Measurements from ENCODE around the gene POLR2I. TPM values are rescaled to one million over a fixed set of nuclear protein-coding genes. Genes with fewer than 3 reads are reported as not detected.
"Not testable (repeated sequence)": the region's sequence is repeated elsewhere in the genome, so short reads cannot be mapped to it uniquely, and the experiment has no call there.

The POLR2I gene
- total RNA-seq, 2 experiments from 2014 or later, result 68.4 to 76.5 TPM

- H3K27ac Mint-ChIP-seq, result no peak overlapping the region
- H3K36me3 Mint-ChIP-seq (ENCODE audit: low read depth), result peaks cover 50% of the 10 kb centered on the region
- ATAC-seq, result no peak
- intact Hi-C loops (cut with micrococcal nuclease), result no loop called here
- TF ChIP-seq CTCF (IDR thresholded peaks at IDR 0.05), result no peak
- CTCF ChIA-PET, result no interaction called here
- H3K9me3 Mint-ChIP-seq, result no peaks in the 10 kb centered on the region
- DNase-seq, result no peak
- H3K27me3 Mint-ChIP-seq, result no peaks in the 10 kb centered on the region
- H3K4me3 Mint-ChIP-seq, result no peak overlapping the region
- no peaks in the 10 kb centered on the region for H3K4me1 Mint-ChIP-seq (ENCODE audit: low read depth)
- POLR2A ChIA-PET, result interaction anchor here (0.7 to 1.5 kb wide), 3 partner anchors 11 to 261 kb away, joined by 3 to 6 read pairs (median 6); partner anchors contain the start of gene WDR62
These were observed 42.6 kb downstream of the POLR2I start for GRCh38 chr19:36072081-36072480.

- H3K27ac Mint-ChIP-seq; intact Hi-C loops (cut with micrococcal nuclease); H3K9me3 Mint-ChIP-seq; CTCF ChIA-PET; POLR2A ChIA-PET; ATAC-seq; H3K27me3 Mint-ChIP-seq; DNase-seq; H3K4me3 Mint-ChIP-seq; H3K4me1 Mint-ChIP-seq (ENCODE audit: low read depth): not testable (repeated sequence)
- peaks cover 52% of the 10 kb centered on the region for H3K36me3 Mint-ChIP-seq (ENCODE audit: low read depth)
These were observed 45.7 kb downstream of the POLR2I start for GRCh38 chr19:36068810-36069499.

GRCh38 chr19:36067681-36068080, 47.0 kb downstream of the POLR2I start:
- POLR2A ChIA-PET, result interaction anchor here (0.6 to 1.0 kb wide), 2 partner anchors 11 to 16 kb away, joined by 3 read pairs; no protein-coding TSS in a partner anchor
- DNase-seq, result no peak
- H3K27ac Mint-ChIP-seq, result no peak overlapping the region
- peaks cover 44% of the 10 kb centered on the region for H3K36me3 Mint-ChIP-seq (ENCODE audit: low read depth)
- H3K27me3 Mint-ChIP-seq, result no peaks in the 10 kb centered on the region
- intact Hi-C loops (cut with micrococcal nuclease), result no loop called here
- no peak for ATAC-seq
- CTCF ChIA-PET, result no interaction called here
- H3K9me3 Mint-ChIP-seq, result no peaks in the 10 kb centered on the region
- no peak overlapping the region for H3K4me3 Mint-ChIP-seq
- no peak for TF ChIP-seq CTCF (IDR thresholded peaks at IDR 0.05)
- H3K4me1 Mint-ChIP-seq (ENCODE audit: low read depth), result no peaks in the 10 kb centered on the region

- no peak for TF ChIP-seq CTCF (IDR thresholded peaks at IDR 0.05)
- Mint-ChIP-seq H3K4me3 (no peak overlapping the region), H3K27me3 (no peaks in the 10 kb centered on the region), H3K4me1 (ENCODE audit: low read depth) (no peaks in the 10 kb centered on the region), H3K27ac (no peak overlapping the region), H3K9me3 (no peaks in the 10 kb centered on the region), H3K36me3 (ENCODE audit: low read depth) (peaks cover 37% of the 10 kb centered on the region)
- POLR2A ChIA-PET, result no interaction called here
- intact Hi-C loops (cut with micrococcal nuclease), result no loop called here
- ATAC-seq (no peak), DNase-seq (no peak)
- CTCF ChIA-PET, result no interaction called here
These were observed 49.8 kb downstream of the POLR2I start for GRCh38 chr19:36064826-36065225.

Other genes starting within 250 kb of the POLR2I start
- gene APLP1, start 246.3 kb downstream of the POLR2I start, total RNA-seq, result 1 to 10 TPM; 2.0 to 2.1 TPM
- gene NFKBID, start 214.3 kb downstream of the POLR2I start, total RNA-seq, result 10 to 100 TPM; 80.8 to 81.2 TPM
- gene HCST, start 212.3 kb downstream of the POLR2I start, total RNA-seq, result 10 to 100 TPM; 57.1 to 72.0 TPM
- gene TYROBP, start 206.6 kb downstream of the POLR2I start, total RNA-seq, result 1 to 10 TPM in 1 of 2 experiments, under 1 TPM in 1; 0.81 to 1.5 TPM
- gene LRFN3, start 178.5 kb downstream of the POLR2I start, total RNA-seq, result 1 to 10 TPM; 4.8 to 6.6 TPM
- gene SDHAF1, start 119.7 kb downstream of the POLR2I start, total RNA-seq, result 10 to 100 TPM; 22.8 to 24.7 TPM
- gene SYNE4, start 106.1 kb downstream of the POLR2I start, total RNA-seq, result 1 to 10 TPM; 2.4 to 3.3 TPM
- gene ALKBH6, start 100.7 kb downstream of the POLR2I start, total RNA-seq, result 10 to 100 TPM; 36.5 to 37.5 TPM
- 1 to 10 TPM in 1 of 2 experiments, under 1 TPM in 1; 0.74 to 1.2 TPM for gene CLIP3, start 82.0 kb downstream of the POLR2I start, total RNA-seq
- 1 to 10 TPM; 3.4 to 3.7 TPM for gene THAP8, start 60.6 kb downstream of the POLR2I start, total RNA-seq
- gene WDR62, start 60.0 kb downstream of the POLR2I start, total RNA-seq, result 10 to 100 TPM; 19.8 to 22.6 TPM
- not detected for gene OVOL3, start 3.7 kb downstream of the POLR2I start, total RNA-seq
- 10 to 100 TPM; 74.9 to 81.7 TPM for gene TBCB, start 593 bp upstream of the POLR2I start, total RNA-seq
- 100 to 1,000 TPM; 250 to 275 TPM for gene CAPNS1, start 25.2 kb upstream of the POLR2I start, total RNA-seq
- gene COX7A1, start 37.6 kb upstream of the POLR2I start, total RNA-seq, result not detected
- 1 to 10 TPM; 1.3 to 1.6 TPM for gene ZNF565, start 99.8 kb upstream of the POLR2I start, total RNA-seq
- gene ZNF146, start 100.2 kb upstream of the POLR2I start, total RNA-seq, result 100 to 1,000 TPM; 102 to 109 TPM

Measured in activated CD8-positive, alpha-beta T cell treated with anti-CD3 and anti-CD28 coated beads for 36 hours (primary cell).